ENCODE measurements around the gene HTR1B.

Gene HTR1B

DNA sequence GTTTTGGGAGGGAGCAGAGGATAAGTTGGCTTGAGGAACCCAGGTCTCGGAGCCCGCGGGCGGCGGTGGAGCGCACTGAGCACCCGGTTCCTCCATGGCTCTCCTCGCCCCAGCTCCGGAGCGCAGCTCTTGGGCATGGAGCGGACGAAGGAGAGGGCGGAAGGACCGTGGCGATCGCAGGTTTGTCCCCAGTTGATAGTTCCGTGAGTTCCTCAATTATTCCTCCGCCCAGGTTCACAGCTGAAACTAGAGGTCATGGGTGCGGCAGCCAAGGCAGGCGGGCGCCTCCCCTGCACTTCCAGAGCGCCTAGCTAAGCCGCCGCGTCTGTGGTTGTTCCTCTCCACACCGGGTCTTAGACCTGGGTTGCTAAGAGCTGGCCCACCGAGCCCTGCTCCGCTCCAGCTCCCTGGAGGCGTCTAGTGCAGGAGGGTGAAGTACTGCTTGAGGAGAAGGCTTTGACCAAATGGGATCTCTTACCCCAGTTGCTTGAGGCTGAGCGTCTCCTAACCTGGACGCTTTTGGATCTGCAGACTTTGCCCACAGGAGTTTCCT, at the start of gene HTR1B:
Gene HTR1B, minus strand, starts transcription at position 184 of the 553 bp plus-strand sequence. Its CDS starts 88 bp downstream, at position 96.
- H3K4me1 ChIP-seq: peaks cover 0 to 5% (median 0%) of the 10 kb centered on the region in 10 experiments; a peak in 4 of 20 replicates
- H3K27ac ChIP-seq: no peak within 1 kb of the TSS
- no peak within 1 kb of the TSS for H3K4me2 ChIP-seq
- H3K9ac ChIP-seq: no peak within 1 kb of the TSS
- peaks cover 0 to 26% (median 24%) of the 10 kb centered on the region in 11 experiments; a peak in 18 of 22 replicates for H3K27me3 ChIP-seq
- peaks cover 17 to 44% (median 27%) of the 10 kb centered on the region in 11 experiments for H3K9me3 ChIP-seq (replicated peaks in 1 of 11)
- no peak for TF ChIP-seq Cebpa-rat (IDR thresholded peaks at IDR 0.05)
- H4K20me1 ChIP-seq: no peaks in the 10 kb centered on the region
- H3K4me3 ChIP-seq: no peak within 1 kb of the TSS
- no peaks in the 10 kb centered on the region for H3K36me3 ChIP-seq

GRCh38 chr6:77512554-77512953, 49.3 kb upstream of the HTR1B start:
- Histone ChIP-seq H3K27ac (peak overlapping the region in 6 of 11 experiments; percentile 47 to 73 (median 61); a peak in 11 of 22 replicates), H3K4me2 (peak overlapping the region in 3 of 11 experiments; percentile 5 to 49 (median 44); a peak in 5 of 22 replicates), H3K4me3 (no peak overlapping the region; a peak in 1 of 20 replicates), H3K9me3 (replicated peaks in 1 of 11) (peaks cover 35 to 61% (median 43%) of the 10 kb centered on the region in 11 experiments), H3K4me1 (peaks cover 0 to 16% (median 0%) of the 10 kb centered on the region in 10 experiments; a peak in 7 of 20 replicates), H4K20me1 (no peaks in the 10 kb centered on the region), H3K36me3 (no peaks in the 10 kb centered on the region), H3K27me3 (no peaks in the 10 kb centered on the region), H3K9ac (peak overlapping the region in 2 of 11 experiments; percentile 13 to 29; a peak in 2 of 22 replicates)
- TF ChIP-seq Cebpa-rat (IDR thresholded peaks at IDR 0.05): no peak

DNA sequence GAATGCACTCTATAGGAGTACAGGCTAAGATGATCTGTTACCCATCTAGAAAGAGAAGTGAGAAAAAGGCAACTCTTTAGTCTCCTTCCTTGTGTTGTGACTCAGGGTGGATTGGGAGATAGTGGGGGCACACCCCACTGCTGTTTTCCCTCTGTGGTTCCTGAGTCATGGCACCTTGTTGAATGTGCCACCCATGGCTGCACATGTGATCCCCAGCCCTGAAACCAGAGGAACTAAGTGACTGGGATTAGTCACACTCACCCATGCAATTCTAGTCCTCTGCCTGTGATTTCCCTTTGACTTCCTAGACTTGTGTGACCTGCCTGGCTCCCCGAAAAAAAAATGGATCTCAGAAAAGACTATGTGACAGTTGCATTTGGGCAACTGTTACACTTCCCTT, 48.6 kb upstream of the HTR1B start:
- peaks cover 35 to 61% (median 43%) of the 10 kb centered on the region in 11 experiments for H3K9me3 ChIP-seq (replicated peaks in 1 of 11)
- H3K36me3 ChIP-seq: no peaks in the 10 kb centered on the region
- TF ChIP-seq Cebpa-rat (IDR thresholded peaks at IDR 0.05): no peak
- no peak overlapping the region for H3K4me3 ChIP-seq
- peak overlapping the region in 5 of 11 experiments; percentile 4 to 73 (median 61); a peak in 9 of 22 replicates for H3K27ac ChIP-seq
- H3K27me3 ChIP-seq: no peaks in the 10 kb centered on the region
- peaks cover 0 to 16% (median 0%) of the 10 kb centered on the region in 10 experiments; a peak in 7 of 20 replicates for H3K4me1 ChIP-seq
- H3K4me2 ChIP-seq: no peak overlapping the region
- no peaks in the 10 kb centered on the region for H4K20me1 ChIP-seq
- H3K9ac ChIP-seq: no peak overlapping the region

DNA sequence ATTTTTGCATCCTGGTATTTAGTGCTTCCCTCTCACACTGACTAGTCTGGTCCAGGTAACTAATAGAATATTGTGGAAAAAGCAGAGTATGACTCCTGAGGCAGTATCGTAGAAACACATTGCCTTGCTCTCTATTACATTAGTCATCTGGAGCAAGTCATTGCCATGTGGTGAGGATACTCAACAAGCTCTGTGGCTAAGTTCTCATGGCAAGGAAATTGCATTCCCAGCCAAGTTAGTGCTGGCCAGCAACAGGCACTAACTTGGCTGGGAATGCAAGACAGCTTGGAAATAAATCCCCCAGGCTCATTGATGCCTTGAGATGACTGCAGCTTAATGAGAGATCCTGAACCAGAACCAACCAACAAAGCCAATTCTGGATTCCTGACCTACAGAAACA, 39.7 kb upstream of the HTR1B start:
- Histone ChIP-seq H3K4me1 (no peaks in the 10 kb centered on the region), H3K4me2 (no peak overlapping the region), H4K20me1 (no peaks in the 10 kb centered on the region), H3K9ac (no peak overlapping the region), H3K36me3 (no peaks in the 10 kb centered on the region), H3K4me3 (no peak overlapping the region), H3K27ac (no peak overlapping the region), H3K9me3 (replicated peaks in 1 of 11) (no peaks in the 10 kb centered on the region), H3K27me3 (no peaks in the 10 kb centered on the region)
- no peak for TF ChIP-seq Cebpa-rat (IDR thresholded peaks at IDR 0.05)

DNA sequence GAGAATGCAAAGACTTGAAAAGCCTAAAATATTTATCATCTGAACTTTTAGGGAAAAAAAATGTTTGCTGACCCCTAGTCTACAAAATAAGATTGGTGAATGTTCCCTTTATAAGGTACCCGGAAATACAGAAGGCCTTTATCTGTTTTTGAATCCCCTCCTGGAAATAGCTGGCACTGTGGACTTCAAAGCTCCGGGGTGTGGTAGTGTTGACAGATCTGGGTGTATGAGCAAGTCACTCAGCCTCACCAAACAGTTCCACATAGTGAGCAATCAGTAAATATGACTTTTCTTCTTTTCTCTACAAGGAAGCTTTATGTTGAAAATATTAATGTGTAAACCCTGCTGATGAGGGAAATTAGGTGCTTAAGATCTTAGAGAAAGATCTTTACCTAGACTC, 29.2 kb upstream of the HTR1B start:
- no peaks in the 10 kb centered on the region for H3K4me1 ChIP-seq
- H3K9me3 ChIP-seq (replicated peaks in 1 of 11): no peaks in the 10 kb centered on the region
- H3K4me3 ChIP-seq: no peak overlapping the region
- no peak overlapping the region for H3K27ac ChIP-seq
- no peaks in the 10 kb centered on the region for H3K27me3 ChIP-seq
- no peaks in the 10 kb centered on the region for H3K36me3 ChIP-seq
- no peaks in the 10 kb centered on the region for H4K20me1 ChIP-seq
- no peak overlapping the region for H3K9ac ChIP-seq
- TF ChIP-seq Cebpa-rat (IDR thresholded peaks at IDR 0.05): no peak
- no peak overlapping the region for H3K4me2 ChIP-seq

DNA sequence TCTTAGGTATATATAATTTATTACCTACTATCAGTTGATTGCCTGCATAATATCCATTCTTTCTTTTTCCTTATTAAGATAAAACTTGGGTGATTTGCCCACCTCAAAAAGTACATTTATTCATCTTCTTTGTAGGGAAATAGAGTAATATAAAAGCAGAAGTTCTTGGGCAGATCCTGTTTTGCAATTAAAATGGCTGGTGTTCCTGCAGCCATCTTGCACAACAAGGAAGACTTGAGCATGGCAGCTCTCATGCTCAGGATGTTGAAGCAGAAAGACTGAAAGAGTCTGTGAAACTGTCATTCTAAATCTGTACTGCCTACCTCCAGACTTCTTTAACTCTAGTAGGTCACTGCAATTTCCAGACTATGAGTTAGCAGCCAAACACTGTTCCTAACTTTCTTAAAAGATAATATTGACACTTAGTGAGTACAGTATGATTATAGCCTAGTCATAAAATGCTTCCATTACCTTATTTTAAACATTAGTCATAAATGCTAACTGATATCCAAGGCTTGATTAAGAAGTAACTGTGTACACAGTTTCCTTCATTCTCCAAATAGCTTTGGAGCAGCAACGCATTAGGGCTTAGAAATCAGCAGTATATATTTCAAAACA, 24.6 kb upstream of the HTR1B start:
- Histone ChIP-seq H3K4me3 (no peak overlapping the region), H3K27me3 (no peaks in the 10 kb centered on the region), H3K27ac (no peak overlapping the region), H3K4me1 (no peaks in the 10 kb centered on the region), H3K36me3 (no peaks in the 10 kb centered on the region), H4K20me1 (no peaks in the 10 kb centered on the region), H3K9ac (no peak overlapping the region), H3K9me3 (replicated peaks in 1 of 11) (no peaks in the 10 kb centered on the region), H3K4me2 (no peak overlapping the region)
- no peak for TF ChIP-seq Cebpa-rat (IDR thresholded peaks at IDR 0.05)

GRCh38 chr6:77482981-77483380, 19.7 kb upstream of the HTR1B start:
- Histone ChIP-seq H3K4me1 (no peaks in the 10 kb centered on the region), H3K27ac (no peak overlapping the region), H3K9me3 (replicated peaks in 1 of 11) (no peaks in the 10 kb centered on the region), H3K4me2 (no peak overlapping the region), H3K27me3 (no peaks in the 10 kb centered on the region), H4K20me1 (no peaks in the 10 kb centered on the region), H3K36me3 (no peaks in the 10 kb centered on the region), H3K9ac (no peak overlapping the region), H3K4me3 (no peak overlapping the region)
- no peak for TF ChIP-seq Cebpa-rat (IDR thresholded peaks at IDR 0.05)

GRCh38 chr6:77474973-77475372, 11.7 kb upstream of the HTR1B start:
- Histone ChIP-seq H3K4me2 (no peak overlapping the region), H3K27ac (no peak overlapping the region), H3K9me3 (replicated peaks in 1 of 11) (peaks cover 13 to 28% (median 17%) of the 10 kb centered on the region in 11 experiments), H3K36me3 (no peaks in the 10 kb centered on the region), H3K27me3 (no peaks in the 10 kb centered on the region), H3K4me3 (no peak overlapping the region), H4K20me1 (no peaks in the 10 kb centered on the region), H3K9ac (no peak overlapping the region), H3K4me1 (no peaks in the 10 kb centered on the region)
- TF ChIP-seq Cebpa-rat (IDR thresholded peaks at IDR 0.05): no peak

DNA sequence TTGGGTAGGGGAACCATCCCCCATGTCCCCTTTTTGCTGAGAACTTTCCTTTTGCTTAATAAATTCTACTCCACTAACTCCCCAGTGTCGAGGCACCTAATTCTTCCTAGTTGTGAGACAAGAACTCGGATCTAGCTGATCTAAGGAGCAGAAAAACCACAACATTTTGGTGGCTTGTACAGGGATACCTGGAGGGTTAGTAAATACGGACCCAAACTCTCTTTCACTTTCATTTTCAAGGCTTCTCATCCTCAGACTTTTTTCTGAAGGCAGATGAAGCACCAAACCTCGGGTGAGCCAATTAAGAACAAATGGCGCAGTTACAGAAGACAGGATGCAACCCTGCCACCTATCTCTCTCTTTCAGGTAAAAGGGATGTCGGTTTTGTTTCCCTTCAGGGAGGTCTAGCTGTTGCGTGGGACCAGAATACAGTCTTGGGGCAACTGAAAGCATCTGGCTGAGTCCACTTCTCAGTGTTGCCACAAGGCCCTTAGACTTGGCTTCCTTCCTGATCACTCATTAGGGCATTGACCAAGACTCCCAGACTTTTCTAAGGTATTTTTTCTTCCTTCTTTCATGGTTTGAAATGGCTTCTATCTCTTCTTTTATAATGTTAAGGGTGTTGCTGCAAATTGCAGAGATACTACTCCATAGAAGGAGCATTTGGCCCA, 11.1 kb upstream of the HTR1B start:
- H3K4me2 ChIP-seq: no peak overlapping the region
- H3K4me3 ChIP-seq: no peak overlapping the region
- H3K9ac ChIP-seq: no peak overlapping the region
- H3K36me3 ChIP-seq: no peaks in the 10 kb centered on the region
- H3K9me3 ChIP-seq (replicated peaks in 1 of 11): peaks cover 13 to 28% (median 17%) of the 10 kb centered on the region in 11 experiments
- no peak overlapping the region for H3K27ac ChIP-seq
- H3K4me1 ChIP-seq: no peaks in the 10 kb centered on the region
- no peak for TF ChIP-seq Cebpa-rat (IDR thresholded peaks at IDR 0.05)
- no peaks in the 10 kb centered on the region for H4K20me1 ChIP-seq
- H3K27me3 ChIP-seq: no peaks in the 10 kb centered on the region

All from BLaER1 treated with 17β-estradiol and CSF1 and Interleukin-3, amounts not matched to agents 10 nM and 100 nM (cell line).